ENCODE measurements around the gene MRPS23.

The MRPS23 gene

GRCh38 chr17:57838453-57838852, 11.4 kb downstream of the MRPS23 start:
- DNase-seq (ENCODE audit: low spot score), result no peak

GRCh38 chr17:57835333-57835900, 14.4 kb downstream of the MRPS23 start:
- no peak for DNase-seq (ENCODE audit: low spot score)

GRCh38 chr17:57834146-57834741, 15.6 kb downstream of the MRPS23 start:
- DNase-seq (ENCODE audit: low spot score), result peak; percentile 51

- peak; percentile 67 for DNase-seq (ENCODE audit: low spot score)
Observed at GRCh38 chr17:57833179-57833939, 16.5 kb downstream of the MRPS23 start.

GRCh38 chr17:57832314-57833178, 17.3 kb downstream of the MRPS23 start:
- no peak for DNase-seq (ENCODE audit: low spot score)

GRCh38 chr17:57830880-57831279, 19.0 kb downstream of the MRPS23 start:
- no peak for DNase-seq (ENCODE audit: low spot score)

GRCh38 chr17:57823469-57824401, 26.1 kb downstream of the MRPS23 start:
- DNase-seq (ENCODE audit: low spot score), result no peak

- no peak for DNase-seq (ENCODE audit: low spot score)
Observed at GRCh38 chr17:57819867-57820266, 30.0 kb downstream of the MRPS23 start.

- DNase-seq (ENCODE audit: low spot score), result no peak
Observed at GRCh38 chr17:57819285-57819684, 30.6 kb downstream of the MRPS23 start.

GRCh38 chr17:57818066-57818465, 31.8 kb downstream of the MRPS23 start:
- no peak for DNase-seq (ENCODE audit: low spot score)

- DNase-seq (ENCODE audit: low spot score), result no peak
Observed at GRCh38 chr17:57817299-57817698, 32.5 kb downstream of the MRPS23 start.

- no peak for DNase-seq (ENCODE audit: low spot score)
Observed at GRCh38 chr17:57814421-57814820, 35.4 kb downstream of the MRPS23 start.

GRCh38 chr17:57811638-57812280, 38.1 kb downstream of the MRPS23 start:
- peak; percentile 60 for DNase-seq (ENCODE audit: low spot score)

- no peak for DNase-seq (ENCODE audit: low spot score)
Observed at GRCh38 chr17:57810721-57811637, 38.9 kb downstream of the MRPS23 start.

GRCh38 chr17:57809879-57810278, 40.0 kb downstream of the MRPS23 start:
- DNase-seq (ENCODE audit: low spot score), result no peak

- no peak for DNase-seq (ENCODE audit: low spot score)
Observed at GRCh38 chr17:57808882-57809281, 41.0 kb downstream of the MRPS23 start.

- DNase-seq (ENCODE audit: low spot score), result no peak
Observed at GRCh38 chr17:57806167-57806830, 43.5 kb downstream of the MRPS23 start.

GRCh38 chr17:57803021-57803420, 46.8 kb downstream of the MRPS23 start:
- no peak for DNase-seq (ENCODE audit: low spot score)

- DNase-seq (ENCODE audit: low spot score), result no peak
Observed at GRCh38 chr17:57801044-57801711, 48.7 kb downstream of the MRPS23 start.

Data from iPS-NIHi11 (cell line).